HG02885 (cell line): Measurements from ENCODE around the gene ANKRD55.
"Not testable (repeated sequence)": the region's sequence is repeated elsewhere in the genome, so short reads cannot be mapped to it uniquely, and the experiment has no call there.

Source experiments
- ATAC-seq: cut with Tn5 transposase; IDR thresholded peaks from one replicate; pipeline ENCODE4 v1.9.1; 2021; ENCODE audit warnings: mild to moderate bottlenecking; ENCODE audit not compliant: unreplicated experiment, poor library complexity

ANKRD55 gene

DNA sequence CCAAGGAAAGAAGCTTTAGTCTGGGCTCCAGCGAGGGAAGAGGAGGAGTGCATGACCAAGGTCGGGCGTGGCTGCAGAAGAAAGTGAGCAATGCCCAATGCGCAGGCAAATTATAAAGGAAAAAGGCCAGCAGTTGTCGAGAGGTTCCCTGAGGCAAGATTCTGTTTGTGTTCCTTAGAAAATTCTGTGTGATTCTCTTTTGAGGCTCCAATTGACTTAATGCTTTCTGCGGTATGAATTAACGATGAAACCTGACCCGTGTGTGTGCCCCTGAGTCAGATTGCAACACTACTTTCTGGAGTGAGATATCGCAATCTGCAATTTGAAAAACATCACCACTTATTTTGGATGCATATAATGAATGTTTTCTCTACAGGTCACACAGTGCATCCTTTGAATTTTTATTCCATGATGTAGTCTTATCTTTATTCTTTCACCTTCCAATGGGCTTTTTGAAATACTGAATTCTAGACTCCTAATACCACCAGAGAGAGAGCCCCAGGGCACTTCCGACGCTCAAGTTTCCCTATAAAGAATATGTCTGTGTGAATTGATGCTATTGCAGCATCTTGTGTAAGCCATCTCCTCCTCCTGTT is 120.5 kb downstream of the ANKRD55 start:
- no peak for ATAC-seq

DNA sequence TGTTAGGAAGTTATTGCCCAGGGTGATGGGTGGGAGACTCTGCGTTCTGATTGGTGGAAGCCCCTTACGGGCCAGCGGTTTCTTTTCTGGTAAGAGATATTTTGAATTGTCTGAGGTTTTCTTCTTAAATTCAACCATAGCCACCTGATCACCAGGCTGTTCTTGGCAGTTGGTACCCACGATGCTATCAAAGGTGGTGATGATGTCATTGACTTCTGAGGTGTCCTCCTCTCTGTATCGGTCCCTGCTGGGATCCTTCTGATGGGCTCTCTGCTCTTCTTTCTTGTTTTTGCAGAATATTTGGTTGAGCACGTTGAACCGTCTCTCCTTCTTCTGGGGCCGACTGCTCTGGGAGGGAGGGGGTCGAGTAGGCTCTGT is 121.7 kb downstream of the ANKRD55 start:
- ATAC-seq = no peak

DNA sequence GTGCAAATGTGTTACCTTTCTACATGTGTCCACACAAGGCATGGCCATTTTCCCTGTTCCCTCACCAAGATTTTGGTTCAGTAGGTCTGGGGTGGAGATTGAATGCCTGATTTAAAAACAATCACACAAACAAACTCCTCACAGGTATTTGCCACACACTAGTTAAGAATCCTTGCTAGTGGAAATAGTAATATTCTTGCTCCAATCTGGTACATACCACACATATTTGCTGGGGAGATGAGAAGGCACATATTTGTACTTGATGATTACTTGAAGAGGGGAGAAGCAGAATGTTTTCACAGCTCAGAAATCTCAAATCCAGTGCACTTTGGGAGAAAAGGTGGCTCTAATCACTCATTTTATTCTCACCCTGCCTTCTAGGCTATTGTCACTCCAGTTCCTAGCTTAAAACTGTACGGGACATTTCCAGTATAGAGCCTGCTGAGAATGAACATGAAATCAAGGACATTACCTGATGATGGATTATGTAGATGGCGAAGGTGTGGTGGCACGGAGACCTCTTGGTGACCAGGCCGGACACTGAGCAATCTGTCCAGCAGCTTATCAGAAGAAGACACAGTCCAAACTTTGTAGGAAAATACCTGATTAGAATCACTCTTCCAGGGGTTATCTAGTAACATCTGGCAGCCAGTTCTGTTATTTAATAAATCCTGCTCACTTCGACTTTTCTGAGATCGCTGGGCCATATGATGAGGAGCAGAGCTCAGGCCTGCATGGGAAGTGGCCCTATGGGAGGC is 122.3 kb downstream of the ANKRD55 start:
- ATAC-seq = no peak

DNA sequence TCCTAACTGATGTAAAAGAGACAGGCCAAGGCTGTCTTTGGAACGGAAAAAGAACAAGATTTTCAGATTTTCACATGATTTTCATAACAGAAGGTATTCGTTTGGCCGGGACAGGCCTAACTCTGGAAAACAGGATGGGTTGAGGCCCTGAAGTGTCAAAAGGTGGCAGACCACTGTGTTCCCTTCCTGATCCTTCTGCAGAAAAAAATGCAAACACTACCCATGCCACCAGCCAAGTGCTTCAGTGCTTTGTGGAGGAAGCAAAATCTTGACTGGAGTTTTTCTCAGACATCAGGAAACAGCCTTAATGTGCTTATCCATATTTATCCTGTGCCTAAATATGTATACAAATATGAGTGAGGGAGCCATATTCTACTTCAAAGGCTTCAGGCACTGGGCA is 124.9 kb downstream of the ANKRD55 start:
- ATAC-seq = no peak

DNA sequence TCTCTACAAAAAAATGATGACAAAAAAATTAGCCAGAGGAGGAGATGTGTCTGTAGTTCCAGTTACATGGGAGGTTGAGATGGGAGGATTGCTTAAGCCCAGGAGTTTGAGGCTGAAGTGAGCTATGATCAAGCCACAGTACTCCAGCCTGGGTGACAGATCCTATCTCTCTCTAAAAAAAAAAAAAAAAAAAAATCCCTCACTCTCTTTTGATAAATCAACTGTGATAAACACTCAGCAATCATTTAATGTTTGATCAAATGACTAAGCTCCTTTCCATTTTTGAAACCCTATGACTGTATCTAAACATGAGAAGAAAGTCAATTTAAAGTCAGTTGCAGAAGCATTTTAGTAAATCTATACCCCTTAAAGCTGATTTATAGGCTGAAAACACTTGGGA is 126.3 kb downstream of the ANKRD55 start:
- no peak for ATAC-seq

DNA sequence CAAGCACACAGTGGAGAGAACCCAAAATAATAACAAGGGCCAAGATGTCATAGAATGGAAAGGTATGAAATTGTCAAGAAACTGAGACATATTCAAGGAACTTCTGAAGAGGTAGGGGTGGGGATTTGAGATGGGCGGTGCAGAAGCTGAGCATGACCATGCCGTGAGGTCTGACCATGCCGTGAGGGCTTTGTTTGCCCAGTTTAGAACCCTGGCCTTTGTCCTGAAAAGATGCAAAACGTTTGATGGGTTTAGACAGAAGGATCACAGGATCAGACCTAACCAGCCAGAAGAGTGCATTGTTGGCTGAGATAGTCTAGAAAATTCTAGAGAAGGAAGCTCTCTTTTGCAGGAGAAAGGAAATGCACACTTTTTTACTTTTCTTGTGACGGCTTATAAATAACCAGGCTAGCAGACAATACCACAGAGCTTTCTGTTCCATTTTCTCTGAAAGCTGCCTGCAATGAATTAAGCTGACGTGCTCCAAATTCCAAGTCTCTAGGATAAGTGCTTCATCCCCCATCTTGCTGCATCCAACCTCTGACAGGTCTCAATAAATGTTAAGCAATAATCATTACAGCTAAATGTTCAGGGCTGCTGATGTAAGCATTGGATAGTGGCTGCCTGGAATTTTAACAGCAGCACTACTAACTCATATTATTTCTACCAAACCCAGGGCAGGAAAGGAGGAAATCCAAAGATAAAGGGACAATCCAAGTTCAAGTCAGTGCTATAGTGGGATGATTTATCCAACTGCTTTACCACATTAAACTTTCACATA is 127.4 kb downstream of the ANKRD55 start:
- no peak for ATAC-seq

DNA sequence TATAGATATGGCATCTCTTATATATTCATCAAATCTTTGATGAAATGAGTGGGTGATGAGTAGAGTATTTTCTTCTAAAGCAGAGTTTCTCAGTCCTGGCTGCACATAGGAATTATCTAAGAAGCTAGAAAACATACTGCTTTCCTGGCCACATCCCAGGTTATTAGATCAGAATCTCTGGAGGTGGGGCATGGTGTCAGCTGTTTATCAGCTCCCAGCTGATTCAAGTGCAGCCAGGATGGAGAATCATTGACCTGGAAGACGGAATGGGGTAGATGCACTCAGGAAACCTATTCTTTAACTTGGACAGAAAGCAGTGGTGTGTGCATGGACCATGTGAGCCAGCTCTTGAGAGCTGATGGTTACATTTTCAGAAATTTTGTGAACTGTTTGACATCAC is 130.2 kb downstream of the ANKRD55 start:
- no peak for ATAC-seq

DNA sequence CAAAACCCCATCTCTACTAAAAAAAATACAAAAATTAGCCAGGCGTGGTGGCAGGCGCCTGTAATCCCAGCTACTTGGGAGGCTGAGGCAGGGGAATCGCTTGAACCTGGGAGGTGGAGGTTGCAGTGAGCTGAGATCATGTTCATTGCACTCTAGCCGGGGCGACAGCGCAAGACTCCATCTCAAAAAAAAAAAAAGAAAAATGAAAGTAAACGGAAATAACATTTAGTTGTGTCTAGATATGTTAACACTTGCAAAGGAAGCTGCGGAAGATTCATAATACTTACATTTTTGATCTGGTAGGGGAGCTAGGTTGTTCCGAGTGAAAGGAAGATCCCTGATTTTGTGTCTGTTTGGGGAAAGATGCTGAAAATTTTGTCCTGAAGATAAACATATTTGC is 130.9 kb downstream of the ANKRD55 start:
- not testable (repeated sequence) for ATAC-seq

DNA sequence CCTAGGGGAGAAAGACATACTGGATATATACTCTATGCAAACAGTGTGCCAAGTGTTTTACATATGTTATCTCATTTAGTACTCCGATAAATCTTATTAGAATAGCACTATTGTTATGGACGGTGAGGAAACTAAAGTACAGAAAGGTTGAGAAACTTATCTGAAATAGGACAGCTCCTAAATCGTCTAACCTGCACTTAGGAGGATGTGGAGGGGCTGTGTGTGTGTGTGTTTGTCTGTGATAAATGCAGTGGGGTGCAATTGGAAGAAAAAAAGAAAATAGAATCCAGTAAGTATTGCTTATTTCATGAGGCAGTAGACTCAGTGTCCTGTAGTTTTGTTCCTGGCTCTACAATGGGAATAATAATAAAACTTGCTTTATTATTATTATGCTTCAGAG is 131.9 kb downstream of the ANKRD55 start:
- ATAC-seq = no peak

DNA sequence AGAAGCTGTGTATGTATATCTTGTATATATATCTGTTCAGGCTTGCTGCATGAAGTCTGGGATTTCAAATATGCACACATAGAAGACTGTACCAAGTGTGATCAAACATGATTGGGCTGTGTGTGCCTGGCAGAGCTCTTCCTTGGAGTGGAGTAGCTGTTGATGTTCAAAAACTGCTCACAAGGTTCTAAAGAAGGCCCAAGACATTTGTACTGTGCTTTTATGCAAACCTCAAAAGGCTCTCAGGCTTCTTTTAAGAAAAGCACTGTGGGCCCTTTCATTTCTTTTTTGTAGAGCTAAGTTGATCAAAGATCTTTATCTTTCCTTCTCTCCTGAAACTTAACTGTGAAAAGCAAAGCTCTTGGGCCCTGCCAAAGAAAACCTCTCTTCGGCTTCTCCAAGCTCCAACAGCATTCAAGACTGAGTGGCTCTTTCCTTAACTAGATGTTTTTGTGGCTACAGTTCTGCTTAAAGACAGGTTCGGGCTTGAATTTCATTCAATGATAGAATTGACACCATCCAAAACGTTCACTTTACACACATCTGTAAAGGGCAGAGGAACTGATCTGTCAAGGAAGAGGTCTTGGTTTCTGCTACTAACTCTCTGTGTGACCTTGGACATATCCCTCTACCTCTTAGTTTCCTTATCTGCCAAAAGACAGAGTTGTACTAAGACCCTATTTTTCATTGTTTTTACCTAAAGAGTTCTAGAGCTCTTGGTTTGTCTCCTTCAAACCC is 132.5 kb downstream of the ANKRD55 start:
- no peak for ATAC-seq

DNA sequence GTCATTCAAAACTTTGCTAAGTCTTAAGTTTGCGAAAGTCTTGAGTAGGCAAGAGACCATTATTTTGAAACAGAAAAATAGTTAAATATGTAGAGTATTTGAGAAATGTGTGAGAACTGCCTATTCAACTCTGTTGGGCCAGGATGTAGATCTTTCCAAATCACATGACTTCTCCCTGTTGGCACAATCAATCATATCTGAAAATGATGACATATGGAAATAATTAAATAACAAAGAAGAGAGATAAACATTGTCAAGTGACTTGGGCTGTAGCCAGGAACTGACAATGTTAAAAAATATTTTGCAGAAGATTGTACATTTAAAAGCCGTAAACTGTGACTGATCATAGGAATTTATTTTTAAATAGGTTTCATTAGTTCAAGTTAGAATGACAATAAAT is 133.8 kb downstream of the ANKRD55 start:
- no peak for ATAC-seq

DNA sequence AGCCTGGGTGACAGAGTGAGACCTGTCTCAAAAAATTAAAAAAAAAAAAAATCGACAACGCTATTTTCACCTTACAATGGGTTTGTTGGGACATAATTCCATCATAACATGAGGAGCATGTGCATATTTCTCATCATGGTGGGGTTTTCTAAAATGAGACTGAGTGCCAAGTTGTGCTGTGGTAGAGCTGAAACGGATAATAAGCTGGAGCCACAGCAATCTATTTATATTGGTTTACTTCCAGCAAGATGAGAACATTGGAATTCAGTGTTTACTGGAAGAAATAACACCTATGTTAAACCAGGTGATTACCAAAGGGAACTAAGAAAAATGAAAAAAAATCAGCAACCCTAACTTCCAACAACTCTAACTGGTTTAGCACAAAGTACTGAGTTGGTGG is 136.1 kb downstream of the ANKRD55 start:
- ATAC-seq = no peak

DNA sequence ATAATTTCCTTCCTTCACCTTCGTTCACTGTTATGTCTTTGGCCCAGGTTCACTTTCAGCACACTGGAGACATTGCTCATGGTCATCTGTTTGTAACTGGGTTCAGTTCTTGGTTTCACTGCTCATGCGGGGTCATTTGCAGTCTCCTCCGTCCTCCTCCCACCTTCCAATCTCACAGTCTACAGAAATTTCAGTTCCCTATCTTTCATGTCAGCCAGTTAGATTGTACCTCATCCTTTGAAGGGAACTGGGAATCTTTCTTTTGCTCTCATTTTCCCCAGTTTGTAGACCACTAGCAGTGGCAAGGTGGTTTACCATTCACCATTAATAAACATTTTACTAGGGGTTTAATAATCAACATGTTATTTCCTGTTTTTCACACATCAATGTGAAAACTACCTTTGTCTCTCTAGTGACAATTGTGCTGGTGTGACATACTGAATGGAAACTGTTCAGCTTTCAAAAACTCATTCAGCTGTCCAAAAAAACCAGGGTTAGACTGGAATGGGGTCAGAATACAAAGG is 137.5 kb downstream of the ANKRD55 start:
- peak; percentile 77 for ATAC-seq

DNA sequence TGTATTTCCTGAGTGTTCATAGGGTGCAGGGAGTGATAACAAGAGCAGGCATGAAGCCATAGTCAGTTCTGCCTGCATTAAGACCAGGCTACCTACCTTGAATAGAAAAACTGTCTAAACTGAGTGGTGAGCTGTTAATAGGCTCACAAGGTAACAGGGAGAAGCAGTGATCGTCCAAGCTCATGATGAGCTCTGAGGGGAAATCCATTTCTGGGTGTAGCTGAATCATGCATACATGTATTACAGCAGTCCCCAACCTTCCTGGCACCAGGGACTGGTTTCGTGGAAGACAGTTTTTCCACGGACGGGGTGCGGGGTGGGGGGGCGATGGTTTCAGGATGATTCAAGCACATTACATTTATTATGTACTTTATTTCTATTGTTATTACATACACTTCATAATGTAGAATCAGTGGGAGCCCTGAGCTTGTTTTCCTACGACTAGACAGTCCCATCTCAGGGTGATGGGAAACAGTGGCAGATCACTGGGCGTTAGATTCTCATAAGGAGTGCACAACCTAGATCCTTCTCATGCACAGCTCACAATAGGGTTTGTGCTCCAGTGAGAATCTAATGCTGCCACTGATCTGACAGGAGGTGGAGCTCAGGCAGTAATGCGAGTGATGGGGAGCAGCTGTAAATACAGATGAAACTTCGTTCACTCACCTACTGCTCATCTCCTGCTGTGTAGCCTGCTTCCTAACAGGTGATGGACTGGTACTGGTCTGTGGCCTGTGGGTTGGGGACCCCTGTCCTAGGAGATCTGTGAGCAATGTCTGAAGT is 138.4 kb downstream of the ANKRD55 start:
- no peak for ATAC-seq

DNA sequence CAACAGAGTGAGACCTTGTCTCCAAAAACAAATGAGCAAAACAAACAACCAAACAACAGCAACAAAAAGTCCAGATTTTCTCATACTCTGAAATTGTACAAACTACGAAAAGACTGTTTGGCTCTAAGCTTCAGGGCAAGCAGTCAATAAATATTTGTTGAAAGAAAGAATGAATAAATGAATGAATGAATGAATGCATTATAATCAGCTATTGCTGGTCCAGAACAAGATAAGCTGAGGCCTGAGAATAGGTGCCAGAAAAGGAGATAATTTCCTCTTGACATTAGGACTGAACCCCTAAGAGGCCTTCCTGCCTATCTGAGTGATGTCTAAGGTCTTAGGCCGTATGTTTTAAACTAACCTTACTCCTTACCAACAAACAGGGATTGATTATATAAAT is 139.2 kb downstream of the ANKRD55 start:
- ATAC-seq = no peak

DNA sequence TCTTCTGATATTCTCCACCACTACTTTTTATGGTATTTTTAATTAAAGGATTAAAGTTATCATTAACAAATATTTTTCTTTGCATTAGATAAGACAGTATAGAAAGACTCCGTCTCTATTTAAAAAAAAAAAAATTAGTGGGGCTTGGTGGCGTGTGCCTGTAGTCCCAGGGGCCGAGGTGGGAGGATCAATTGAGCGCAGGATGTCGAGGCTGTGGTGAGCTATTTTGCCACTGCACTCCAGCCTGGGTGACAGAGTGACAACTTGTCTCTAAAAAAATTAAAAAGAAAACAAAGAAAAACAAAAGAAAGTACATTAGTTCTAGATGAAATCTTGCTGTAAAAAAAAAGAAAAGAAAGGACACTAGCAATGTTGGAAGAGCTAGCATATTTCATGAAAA is 141.0 kb downstream of the ANKRD55 start:
- no peak for ATAC-seq

DNA sequence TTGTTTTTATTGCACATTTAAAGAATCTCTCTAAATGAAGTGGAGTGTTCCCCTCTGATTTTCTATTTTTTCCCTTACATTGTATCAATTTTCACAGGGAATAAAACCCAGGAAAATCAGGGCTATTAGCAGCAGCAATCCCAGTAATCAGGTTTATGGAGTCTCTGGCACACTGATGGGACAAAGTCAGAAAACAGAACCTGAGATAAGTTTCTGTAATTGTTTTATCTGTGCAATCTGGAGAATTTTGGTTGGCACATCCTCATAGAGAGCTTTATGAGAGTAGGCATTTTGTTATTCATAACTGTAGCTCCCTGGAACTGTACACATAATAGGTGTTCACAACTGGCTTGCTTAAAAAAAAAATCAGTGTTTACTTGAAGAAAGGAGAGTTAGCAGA is 141.5 kb downstream of the ANKRD55 start:
- no peak for ATAC-seq

DNA sequence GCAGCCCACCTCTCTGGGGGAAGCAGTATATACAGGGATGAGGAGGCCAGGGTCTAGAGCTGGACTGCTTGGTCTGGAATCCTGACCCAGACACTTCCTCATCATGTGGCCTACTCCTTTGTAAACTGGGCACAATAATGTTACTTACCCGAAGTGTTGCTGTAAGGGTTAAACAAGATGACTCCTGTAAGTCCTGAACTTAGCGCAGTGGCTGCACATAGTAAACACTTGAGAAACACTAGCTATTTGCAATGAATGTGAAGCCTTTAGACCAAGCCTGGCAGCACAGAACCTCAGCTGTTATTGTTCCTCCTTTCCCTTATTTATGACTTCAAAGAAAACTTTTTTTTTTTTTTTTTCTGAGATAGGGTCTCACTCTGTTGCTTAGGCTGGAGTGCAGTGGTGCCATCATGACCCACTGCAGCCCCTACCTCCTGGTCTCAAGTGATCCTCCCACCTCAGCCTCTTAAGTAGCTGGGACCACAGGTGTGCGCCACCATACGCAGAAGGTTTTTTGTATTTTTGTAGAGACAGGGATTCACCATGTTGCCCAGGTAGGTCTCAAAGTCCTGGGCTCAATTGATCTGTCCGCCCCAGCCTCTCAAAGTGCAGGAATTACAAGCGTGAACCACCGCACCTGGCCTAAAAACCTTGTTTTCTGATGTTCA is 142.2 kb downstream of the ANKRD55 start:
- ATAC-seq = no peak
